HEK293 (cell line): ENCODE results near the gene TMEM135.

Experiments
- CTCF ChIA-PET: fragments of 350-600 bp; formaldehyde crosslinking; extraction: SDS; loops from one replicate; lab custom pipeline; 2021; ENCODE audit warnings: antibody characterized with exemption; lab: Yijun Ruan, JAX
- POLR2A ChIA-PET: fragments of 300-600 bp; formaldehyde crosslinking; extraction: SDS; loops from one replicate; lab custom pipeline; 2020; ENCODE audit warnings: antibody characterized with exemption, inconsistent platforms; lab: Yijun Ruan, JAX
- H3K27ac ChIP-seq: fragments of 200-500 bp; sonication (Bioruptor generic); 2 replicates; pipeline ENCODE4 v1.5.1; 2014; ENCODE audit warnings: low read depth, low read length, control low read depth, inconsistent platforms; ENCODE audit errors: extremely low read depth
- H3K36me3 ChIP-seq, 2 experiments: fragments of 200-500 bp in 1 of 2; sonication (Bioruptor generic) in 1 of 2; 1 replicate in 1 of 2; 2 replicates in 1 of 2; pipeline ENCODE4 v1.5.1; 2014 to 2017; ENCODE audit warnings: inconsistent platforms in 2 of 2, low read length in 2 of 2; ENCODE audit not compliant: control insufficient read depth in 2 of 2, insufficient read depth in 1 of 2
- H3K4me1 ChIP-seq: fragments of 200-500 bp; sonication (Bioruptor generic); 2 replicates; pipeline ENCODE4 v1.5.1; 2014; ENCODE audit warnings: mild to moderate bottlenecking, low read length, inconsistent platforms; ENCODE audit not compliant: control insufficient read depth, insufficient read depth
- H3K4me3 ChIP-seq: 2 replicates; pipeline ENCODE4 v1.5.1; 2011; ENCODE audit warnings: low read depth, mild to moderate bottlenecking, control low read depth, low read length, moderate library complexity
- H3K9me3 ChIP-seq: fragments of 200-500 bp; sonication (Bioruptor generic); 2 replicates; pipeline ENCODE4 v1.5.1; 2014; ENCODE audit warnings: low read depth, low read length, inconsistent platforms; ENCODE audit not compliant: control insufficient read depth, insufficient read depth
- AEBP2 ChIP-seq: fragments of 450-650 bp; formaldehyde crosslinking; IDR thresholded peaks from 2 replicates; pipeline ENCODE4 v1.5.1; 2016; ENCODE audit warnings: missing biosample characterization, missing genetic modification characterization, borderline replicate concordance
- CTCF ChIP-seq: fragments of 450-650 bp; formaldehyde crosslinking; IDR thresholded peaks from 2 replicates; pipeline ENCODE4 v1.5.1; 2016; ENCODE audit warnings: missing biosample characterization, missing genetic modification characterization
- EGR2 ChIP-seq: fragments of 450-650 bp; formaldehyde crosslinking; IDR thresholded peaks from 2 replicates; pipeline ENCODE4 v1.5.1; 2016; ENCODE audit warnings: low read depth, missing biosample characterization, missing genetic modification characterization
- HIC1 ChIP-seq: fragments of 450-650 bp; formaldehyde crosslinking; IDR thresholded peaks from 2 replicates; pipeline ENCODE4 v1.5.1; 2016; ENCODE audit warnings: missing biosample characterization, missing genetic modification characterization
- SP2 ChIP-seq: fragments of 450-650 bp; formaldehyde crosslinking; IDR thresholded peaks from 2 replicates; pipeline ENCODE4 v1.5.1; 2016; ENCODE audit warnings: missing biosample characterization, missing genetic modification characterization
- ZBTB11 ChIP-seq: fragments of 450-650 bp; formaldehyde crosslinking; conservative IDR thresholded peaks from 2 replicates; pipeline ENCODE4 v1.5.1; 2016; ENCODE audit warnings: low read depth, missing biosample characterization, missing genetic modification characterization
- ZFHX2 ChIP-seq: fragments of 450-650 bp; formaldehyde crosslinking; conservative IDR thresholded peaks from 2 replicates; pipeline ENCODE4 v1.5.1; 2016; ENCODE audit warnings: missing biosample characterization, missing genetic modification characterization
- ZNF175 ChIP-seq: fragments of 450-650 bp; formaldehyde crosslinking; IDR thresholded peaks from 2 replicates; pipeline ENCODE4 v1.5.1; 2016; ENCODE audit warnings: missing biosample characterization, missing genetic modification characterization
- ZNF221 ChIP-seq: fragments of 450-650 bp; formaldehyde crosslinking; IDR thresholded peaks from 2 replicates; pipeline ENCODE4 v1.5.1; 2017; ENCODE audit warnings: missing biosample characterization, missing genetic modification characterization, borderline replicate concordance
- ZNF23 ChIP-seq: fragments of 450-650 bp; formaldehyde crosslinking; IDR thresholded peaks from 2 replicates; pipeline ENCODE4 v1.5.1; 2016; ENCODE audit warnings: missing biosample characterization, missing genetic modification characterization, borderline replicate concordance
- ZNF24 ChIP-seq: fragments of 450-650 bp; formaldehyde crosslinking; IDR thresholded peaks from 2 replicates; pipeline ENCODE4 v1.5.1; 2016; ENCODE audit warnings: missing biosample characterization, missing genetic modification characterization
- ZNF274 ChIP-seq, 2 experiments: fragments of 200-500 bp in 1 of 2; fragments of 450-650 bp in 1 of 2; sonication (Bioruptor generic) in 1 of 2; formaldehyde crosslinking in 1 of 2; IDR thresholded peaks; 2 replicates each; pipeline versions ENCODE4 v1.5.1 to v1.6.1; 2014 to 2016; ENCODE audit warnings: borderline replicate concordance in 1 of 2, inconsistent platforms in 1 of 2, low read length in 1 of 2, missing biosample characterization in 1 of 2, missing genetic modification characterization in 1 of 2
- ZNF366 ChIP-seq: fragments of 450-650 bp; formaldehyde crosslinking; conservative IDR thresholded peaks from 2 replicates; pipeline ENCODE4 v1.5.1; 2016; ENCODE audit warnings: missing biosample characterization, missing genetic modification characterization
- ZNF37A ChIP-seq: fragments of 450-650 bp; IDR thresholded peaks from 2 replicates; pipeline ENCODE4 v1.5.1; 2018; ENCODE audit warnings: missing biosample characterization, missing genetic modification characterization
- ZNF521 ChIP-seq: fragments of 450-650 bp; formaldehyde crosslinking; IDR thresholded peaks from 2 replicates; pipeline ENCODE4 v1.5.1; 2017; ENCODE audit warnings: missing biosample characterization, mild to moderate bottlenecking, missing genetic modification characterization
- ZNF600 ChIP-seq: fragments of 450-650 bp; formaldehyde crosslinking; IDR thresholded peaks from 2 replicates; pipeline ENCODE4 v1.5.1; 2016; ENCODE audit warnings: missing biosample characterization, missing genetic modification characterization
- ZNF664 ChIP-seq: fragments of 450-650 bp; formaldehyde crosslinking; IDR thresholded peaks from 2 replicates; pipeline ENCODE4 v1.5.1; 2016; ENCODE audit warnings: missing biosample characterization, missing genetic modification characterization
- ZSCAN23 ChIP-seq: fragments of 450-650 bp; formaldehyde crosslinking; IDR thresholded peaks from 2 replicates; pipeline ENCODE4 v1.5.1; 2016; ENCODE audit warnings: missing biosample characterization, missing genetic modification characterization

TMEM135 gene

GRCh38 chr11:87368151-87368550 is 330.4 kb downstream of the TMEM135 start:
- no peak for TF ChIP-seq ZNF24 (tag by site-specific recombination)
- TF ChIP-seq ZNF221 (tag by site-specific recombination): no peak
- no peak for TF ChIP-seq ZNF600 (tag by site-specific recombination)
- no peak for TF ChIP-seq AEBP2 (tag by site-specific recombination)
- TF ChIP-seq ZNF274 (IDR thresholded peaks at IDR 0.05; ENCODE audit: low read length): no peak
- no peak for TF ChIP-seq ZNF274 (tag by site-specific recombination; IDR thresholded peaks at IDR 0.05; ENCODE audit: borderline replicate concordance)
- no peak for TF ChIP-seq ZNF175 (tag by site-specific recombination)
- TF ChIP-seq CTCF (tag by site-specific recombination): no peak
- no peak for TF ChIP-seq HIC1 (tag by site-specific recombination)
- no peak for TF ChIP-seq ZBTB11 (tag by site-specific recombination)
- TF ChIP-seq ZFHX2 (tag by site-specific recombination): no peak
- TF ChIP-seq ZNF366 (tag by site-specific recombination): no peak
- TF ChIP-seq ZSCAN23 (tag by site-specific recombination): no peak
- TF ChIP-seq ZNF521 (tag by site-specific recombination): no peak
- no peak for TF ChIP-seq SP2 (tag by site-specific recombination)
- TF ChIP-seq ZNF23 (tag by site-specific recombination): no peak
- TF ChIP-seq ZNF37A (tag by site-specific recombination): no peak
- TF ChIP-seq EGR2 (tag by site-specific recombination): no peak
- no peak for TF ChIP-seq ZNF664
- TF ChIP-seq, all 188 proteins: peak for 0
- Histone ChIP-seq H3K4me3 (no peak overlapping the region), H3K9me3 (no peaks in the 10 kb centered on the region), H3K4me1 (no peaks in the 10 kb centered on the region; the same call in 1 of the 2 replicates), H3K36me3 (no peaks in the 10 kb centered on the region), H3K27ac (no peak overlapping the region)
- POLR2A ChIA-PET: no interaction called here
- CTCF ChIA-PET: interaction anchor here (0.6 to 2.6 kb wide), 2 partner anchors 15 to 984 kb away, joined by 3 to 11 read pairs; no protein-coding TSS in a partner anchor
